GM18909 (cell line): ENCODE measurements around the gene DNAH6.
"Not testable (repeated sequence)": the region's sequence is repeated elsewhere in the genome, so short reads cannot be mapped to it uniquely, and the experiment has no call there.

Source experiments
- ATAC-seq: cut with Tn5 transposase; IDR thresholded peaks from one replicate; pipeline ENCODE4 v1.9.1; 2021; ENCODE audit warnings: mild to moderate bottlenecking; ENCODE audit not compliant: unreplicated experiment, poor library complexity

Gene DNAH6

DNA sequence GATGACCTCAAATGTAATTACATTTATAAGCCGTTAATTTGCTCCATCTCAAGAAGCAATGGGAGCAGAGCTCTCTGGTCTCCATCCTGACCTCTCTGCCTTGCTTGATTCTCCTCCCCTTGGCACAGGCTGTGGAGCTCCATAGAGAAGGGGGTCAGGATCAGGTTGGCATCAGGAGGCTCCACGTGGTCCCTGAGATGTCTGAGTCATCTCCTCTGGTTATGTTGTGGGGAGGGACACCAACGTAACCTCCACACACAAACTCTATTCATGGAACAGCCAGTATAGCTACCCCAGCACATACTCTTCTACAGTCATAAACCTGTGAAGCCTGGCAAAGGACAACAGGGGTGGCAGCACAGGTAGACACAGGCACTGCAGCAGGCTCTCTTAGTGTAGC is 335.6 kb downstream of the DNAH6 start:
- no peak for ATAC-seq

DNA sequence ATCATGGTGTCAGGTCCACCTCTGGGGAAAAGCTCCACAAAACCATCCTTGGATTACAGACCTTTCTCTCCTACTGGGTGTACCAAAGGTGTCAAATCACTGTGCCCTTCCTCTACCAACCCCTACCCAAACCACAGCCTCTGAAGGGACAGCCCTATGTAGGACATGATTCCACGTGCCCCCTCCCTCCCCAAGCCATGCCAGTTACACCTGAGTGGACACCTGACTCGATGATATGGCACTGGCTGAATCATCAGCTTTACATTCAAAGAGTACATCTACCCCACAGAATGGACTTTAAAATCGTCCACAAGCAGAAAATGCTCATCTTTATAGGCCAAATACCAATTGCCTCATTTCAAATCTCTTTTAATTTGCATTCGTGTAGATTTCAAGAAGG is 338.6 kb downstream of the DNAH6 start:
- no peak for ATAC-seq

DNA sequence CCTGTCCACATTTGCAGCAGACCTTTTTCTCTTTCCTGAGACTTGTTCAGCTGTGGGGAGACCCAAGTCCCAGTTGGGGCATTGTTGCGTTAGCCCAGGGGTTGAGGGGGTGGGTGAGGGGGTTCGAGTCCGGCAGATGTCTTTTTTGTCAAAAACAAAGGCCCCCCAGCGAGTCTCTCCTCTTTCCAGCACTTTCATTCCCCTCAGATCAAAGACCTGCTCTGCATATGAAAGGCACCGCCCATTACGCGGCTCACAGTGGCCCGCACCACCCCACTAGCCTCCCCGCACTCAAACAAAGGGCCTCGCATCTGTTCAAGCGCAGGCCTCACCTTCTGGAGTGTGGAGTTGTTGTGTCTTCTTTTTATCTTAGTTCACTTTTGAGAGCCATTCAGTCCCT is 339.4 kb downstream of the DNAH6 start:
- ATAC-seq: no peak

DNA sequence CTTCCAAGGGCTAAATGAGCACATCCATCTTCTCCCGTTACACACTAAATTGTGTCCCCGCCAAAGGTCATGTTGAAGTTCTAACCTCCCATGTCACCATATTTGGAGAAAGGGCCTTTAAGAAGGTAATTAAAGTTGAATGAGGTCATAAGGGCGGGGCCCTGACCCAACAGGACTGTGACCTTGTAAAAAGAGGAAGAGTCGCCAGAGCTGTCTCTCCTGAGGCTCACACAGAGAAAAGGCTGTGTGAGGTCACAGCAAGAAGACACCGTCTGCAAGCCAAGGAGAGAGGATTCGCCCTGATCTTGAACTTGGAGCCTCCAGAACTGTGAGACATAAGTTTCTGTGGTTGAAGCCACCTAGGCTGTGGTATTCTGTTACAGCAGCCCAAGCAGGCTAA is 340.5 kb downstream of the DNAH6 start:
- peak; percentile 52 for ATAC-seq

DNA sequence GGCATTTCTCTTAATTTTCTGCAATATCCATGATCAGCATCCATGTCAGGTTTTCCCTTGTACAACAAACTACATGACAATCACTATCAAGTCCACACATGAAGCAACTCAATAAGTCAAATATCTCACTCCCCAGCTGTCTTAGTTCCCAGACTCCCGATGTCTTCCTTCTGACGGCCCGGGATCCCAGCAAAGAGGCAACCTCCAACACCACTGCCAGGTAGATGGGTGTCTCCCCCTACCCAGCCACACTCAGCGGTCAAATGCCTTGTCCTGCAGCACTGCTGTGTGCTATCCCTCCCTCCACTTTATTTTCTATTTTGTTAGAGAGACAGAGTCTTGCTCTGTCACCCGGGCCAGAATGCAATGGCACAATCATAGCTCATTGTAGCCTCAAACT is 341.3 kb downstream of the DNAH6 start:
- no peak for ATAC-seq

DNA sequence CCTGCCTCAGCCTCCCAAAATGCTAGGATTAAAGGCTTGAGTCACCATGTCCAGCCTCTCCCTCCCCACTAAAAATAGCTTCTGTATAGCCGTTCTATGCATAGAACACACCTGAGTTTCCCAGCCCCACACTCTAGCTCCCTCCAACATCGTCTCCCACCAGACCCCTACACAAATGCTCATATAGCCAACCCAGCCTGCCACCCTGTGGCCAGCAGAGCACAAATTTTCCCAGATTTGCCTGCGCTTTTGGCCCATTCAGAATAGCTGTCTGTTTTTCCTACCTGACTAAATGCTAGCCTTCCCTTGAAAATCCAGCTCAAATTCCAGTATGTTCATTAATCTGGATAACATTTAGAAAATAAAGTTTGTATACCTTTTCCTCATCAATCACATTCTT is 341.8 kb downstream of the DNAH6 start:
- ATAC-seq: no peak

DNA sequence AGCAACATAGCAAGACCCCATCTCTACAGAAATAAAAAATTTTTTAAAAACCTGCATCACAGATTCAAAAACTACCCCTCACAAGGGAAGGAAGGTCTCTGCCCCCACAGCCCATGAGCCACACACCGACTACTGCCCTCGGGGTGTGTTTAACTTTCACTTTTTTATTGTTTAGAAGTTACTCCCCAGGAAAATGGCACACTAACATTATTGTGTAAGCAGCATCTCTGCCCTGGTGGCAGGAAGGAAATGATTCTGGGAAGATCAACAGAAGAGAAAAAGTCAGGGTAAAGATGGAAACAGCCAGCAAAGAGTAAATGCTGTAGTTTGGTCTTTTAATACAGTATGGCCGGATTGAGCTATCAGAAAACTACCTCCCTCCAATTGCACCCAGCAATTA is 342.6 kb downstream of the DNAH6 start:
- ATAC-seq: no peak

DNA sequence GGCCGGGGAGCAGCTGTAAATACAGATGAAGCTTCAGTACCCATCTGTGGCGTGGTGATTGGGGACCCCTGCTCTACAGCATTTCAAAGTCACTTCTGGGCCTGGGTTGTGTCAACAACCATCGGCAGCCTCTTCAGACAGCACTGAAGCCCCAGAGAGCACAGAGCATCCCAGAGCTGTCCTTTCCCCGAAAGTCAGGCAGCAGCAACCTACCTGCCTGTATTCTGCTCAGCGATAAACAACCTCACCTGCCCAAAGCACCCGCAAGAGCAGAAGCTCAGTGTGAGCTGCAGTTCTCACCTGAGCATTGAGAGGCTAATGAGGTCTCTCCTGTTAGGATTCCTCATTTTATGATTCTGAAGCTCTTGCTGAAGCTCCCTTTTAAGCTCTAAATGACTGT is 345.2 kb downstream of the DNAH6 start:
- no peak for ATAC-seq

DNA sequence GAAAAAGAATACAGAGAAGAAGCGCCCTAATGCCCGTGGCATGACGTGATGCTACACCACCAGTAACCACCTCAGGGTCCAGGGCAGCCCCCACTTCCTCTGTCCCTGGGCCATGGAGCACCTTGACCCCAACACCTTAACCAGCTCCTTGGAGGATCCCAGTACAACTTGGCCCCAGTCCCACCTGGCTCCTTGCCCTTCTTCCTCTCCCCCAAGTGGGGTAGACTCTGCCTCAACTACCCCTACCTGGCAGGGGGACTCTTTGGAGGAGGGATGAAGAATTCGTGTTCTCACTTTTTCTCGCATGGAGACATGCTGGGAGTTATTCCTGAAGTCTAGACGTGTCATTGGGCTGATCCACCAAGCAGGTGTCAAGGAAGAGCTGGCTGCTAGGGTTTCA is 345.7 kb downstream of the DNAH6 start:
- ATAC-seq: no peak

DNA sequence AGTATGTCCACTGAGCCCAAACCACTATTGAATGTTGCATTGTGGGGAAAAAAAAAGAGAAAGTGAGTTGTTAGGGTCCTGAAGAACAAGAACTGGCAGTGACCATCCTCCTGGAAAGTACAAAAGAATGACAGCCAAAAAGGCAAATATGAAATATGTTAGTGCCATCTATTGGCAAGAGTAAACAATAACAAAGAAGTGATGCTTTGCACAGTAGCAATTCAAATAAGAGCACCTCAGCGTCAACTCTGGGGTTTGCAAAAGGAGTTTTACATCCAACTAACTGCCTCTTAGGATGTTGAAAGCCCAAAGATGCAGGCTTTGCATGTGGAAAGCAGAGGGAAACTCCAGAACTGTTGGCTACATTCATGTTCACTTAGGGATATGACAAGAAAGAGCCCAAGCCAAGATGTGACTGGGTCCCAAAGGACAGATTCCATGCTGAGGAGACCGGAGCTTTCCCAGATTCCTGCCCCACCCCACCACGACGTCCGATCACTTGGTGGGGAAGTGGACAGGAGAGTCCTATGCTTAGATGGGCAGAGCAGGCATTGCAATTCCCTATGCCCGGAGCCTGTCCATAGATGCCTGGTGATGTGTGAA is 349.0 kb downstream of the DNAH6 start:
- ATAC-seq: peak; percentile 71

DNA sequence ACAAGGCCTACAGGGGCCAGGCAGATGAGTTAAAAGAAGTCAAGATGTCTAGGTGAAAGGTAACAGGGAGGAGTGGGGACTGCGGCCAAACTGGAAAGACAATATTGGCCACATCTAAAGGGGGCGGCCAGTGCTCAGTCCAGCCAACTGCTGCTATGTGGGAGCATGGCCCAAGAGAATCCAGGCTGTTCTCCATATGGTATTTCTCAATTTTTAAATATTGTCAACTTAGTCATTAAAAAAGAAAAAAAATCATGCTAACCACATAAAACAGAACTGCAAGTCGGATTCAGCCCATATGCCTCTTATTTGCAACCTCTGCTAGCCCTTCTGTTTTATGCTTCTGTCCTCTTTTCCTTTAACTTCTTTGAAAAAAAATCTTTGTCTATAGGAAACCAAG is 349.8 kb downstream of the DNAH6 start:
- ATAC-seq: no peak

DNA sequence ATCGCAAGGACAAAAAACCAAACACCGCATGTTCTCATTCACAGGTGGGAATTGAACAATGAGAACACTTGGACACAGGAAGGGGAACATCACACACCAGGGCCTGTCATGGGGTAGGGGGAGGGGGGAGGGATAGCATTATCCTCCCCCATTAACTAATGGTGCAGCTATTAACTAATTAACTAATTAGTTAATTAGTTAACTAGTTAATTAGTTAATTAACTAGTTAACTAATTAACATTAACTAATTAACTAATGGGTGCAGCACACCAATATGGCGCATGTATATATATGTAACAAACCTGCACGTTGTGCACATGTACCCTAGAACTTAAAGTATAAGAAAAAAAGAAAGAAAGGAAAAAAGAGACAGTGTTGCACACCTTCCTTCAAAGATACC is 352.0 kb downstream of the DNAH6 start:
- not testable (repeated sequence) for ATAC-seq
